Stomach (tissue), 9 donors: ENCODE measurements around the gene TTC3. TPM values are rescaled to one million over a fixed set of nuclear protein-coding genes. Genes with fewer than 3 reads are reported as not detected.
"Not testable (repeated sequence)": the region's sequence is repeated elsewhere in the genome, so short reads cannot be mapped to it uniquely, and the experiment has no call there.

Source experiments
- DNase-seq, 2 donors: peaks; one replicate each; pipeline versions ENCODE4 v3.0.0 to v3.0.0-alpha.2; 2013 to 2019
- H3K27ac ChIP-seq, 5 donors: fragments of 200-600 bp in 4 of 5; sonication (generic) in 4 of 5; one replicate each; pipeline ENCODE4 v1.5.1; 2013 to 2019; ENCODE audit warnings: mild to moderate bottlenecking in 1 of 5, moderate library complexity in 1 of 5
- H3K27me3 ChIP-seq, 3 donors: fragments of 200-600 bp; sonication (generic); one replicate each; pipeline ENCODE4 v1.5.1; 2017 to 2019; ENCODE audit warnings: mixed run types in 1 of 3
- H3K36me3 ChIP-seq, 4 donors: fragments of 200-600 bp; sonication (generic); 1 replicate in 3 of 4; 2 replicates in 1 of 4; pipeline ENCODE4 v1.5.1; 2016 to 2019
- H3K4me1 ChIP-seq, 4 donors: fragments of 200-600 bp; sonication (generic); one replicate each; pipeline ENCODE4 v1.5.1; 2016 to 2019
- H3K4me3 ChIP-seq, 4 donors: fragments of 200-600 bp; sonication (generic) in 3 of 4; one replicate each; pipeline ENCODE4 v1.5.1; 2016 to 2019; ENCODE audit warnings: mild to moderate bottlenecking in 1 of 4
- H3K9me3 ChIP-seq, 4 donors: fragments of 200-600 bp; sonication (generic); one replicate each; pipeline ENCODE4 v1.5.1; 2016 to 2019
- CTCF ChIP-seq, 7 experiments: fragments of 450-650 bp in 4 of 7; fragments of 200-600 bp in 3 of 7; sonication (generic) in 3 of 7; IDR thresholded peaks; one replicate each; pipeline ENCODE4 v1.5.1; 2016 to 2019; ENCODE audit warnings: antibody characterized with exemption in 7 of 7, control low read depth in 2 of 7, mild to moderate bottlenecking in 1 of 7
- EP300 ChIP-seq: sonication (generic); formaldehyde crosslinking; IDR thresholded peaks from one replicate; pipeline ENCODE4 v1.6.1; 2017; ENCODE audit warnings: antibody characterized with exemption
- POLR2A ChIP-seq, 4 donors: fragments of 450-650 bp; IDR thresholded peaks; one replicate each; pipeline ENCODE4 v1.6.1; 2016; ENCODE audit warnings: antibody characterized with exemption in 4 of 4, control low read depth in 2 of 4, mild to moderate bottlenecking in 1 of 4, moderate library complexity in 1 of 4
- POLR2AphosphoS5 ChIP-seq, 3 donors: sonication (generic); formaldehyde crosslinking; IDR thresholded peaks; one replicate each; pipeline ENCODE4 v1.6.1; 2016; ENCODE audit warnings: antibody characterized with exemption in 3 of 3
- WGBS, 5 donors: extraction: QIAGEN DNeasy Blood & Tissue Kit in 3 of 5; methylation state at CpG; one replicate each; pipeline versions ENCODE4 v1.1.5 to v1.1.7; 2013 to 2018; 5-methylcytosine and 5-hydroxymethylcytosine counted together
- intact Hi-C: fragments of 100-400 bp; cut with DNase I; formaldehyde crosslinking; loops from one replicate; pipeline ENCODE4 v1.15.1; 2023; ENCODE audit warnings: low total_unique reads
- polyA plus RNA-seq, 3 donors: library from polyadenylated mRNA; stranded (reverse); fragments of 200-250 nt; gene quantifications; one replicate each; pipeline ENCODE4 v1.2.3, GENCODE V29; 2013
- total RNA-seq, 5 donors: library from RNA; depleted of rRNA; stranded (reverse); fragments of >200 nt; gene quantifications; one replicate each; pipeline versions ENCODE4 v1.1.0 to v1.2.3, GENCODE V29; 2014 to 2016
- donor health status: healthy with polysubstance abuse.
- donor health status: Bipolar disorder and iron deficiency.
- donor health status: healthy.

Gene TTC3
- total and polyA plus RNA-seq, 8 donors = 17.5 to 538 (median 143) TPM

- WGBS, 5 donors = 87 to 99% (median 94%) methylated on average over 4 of the region's 4 CpGs
Observed at GRCh38 chr21:37030864-37031263, 42.2 kb upstream of the TTC3 start.

GRCh38 chr21:37032293-37032692, 40.8 kb upstream of the TTC3 start:
- Histone ChIP-seq H3K4me1 (no peaks in the 10 kb centered on the region), H3K27me3 (no peaks in the 10 kb centered on the region), H3K36me3 (no peaks in the 10 kb centered on the region), H3K9me3 (no peaks in the 10 kb centered on the region), H3K27ac (no peak overlapping the region), H3K4me3 (no peak overlapping the region)
- intact Hi-C loops = no loop called here
- no peak for DNase-seq
- TF ChIP-seq POLR2AphosphoS5 (IDR thresholded peaks at IDR 0.05) (no peak), EP300 (no peak), CTCF (IDR thresholded peaks at IDR 0.05) (no peak), POLR2A (IDR thresholded peaks at IDR 0.05) (no peak)
- WGBS, 5 donors = 79 to 88% (median 84%) methylated on average over 5 of the region's 5 CpGs

More at GRCh38 chr21:37030864-37031263, 42.2 kb upstream of the TTC3 start:
- Histone ChIP-seq H3K4me1 (no peaks in the 10 kb centered on the region), H3K4me3 (no peak overlapping the region), H3K27me3 (no peaks in the 10 kb centered on the region), H3K36me3 (no peaks in the 10 kb centered on the region), H3K9me3 (no peaks in the 10 kb centered on the region), H3K27ac (no peak overlapping the region)
- TF ChIP-seq CTCF (IDR thresholded peaks at IDR 0.05) (no peak), POLR2AphosphoS5 (IDR thresholded peaks at IDR 0.05) (no peak), EP300 (no peak), POLR2A (IDR thresholded peaks at IDR 0.05) (no peak)
- no peak for DNase-seq
- intact Hi-C loops = no loop called here

- intact Hi-C loops = no loop called here
- H3K36me3 ChIP-seq = no peaks in the 10 kb centered on the region
- 61 to 77% (median 73%) methylated on average over 4 of the region's 4 CpGs for WGBS, 5 donors
- no peaks in the 10 kb centered on the region for H3K4me1 ChIP-seq
- no peak for DNase-seq
- no peak for TF ChIP-seq EP300
- no peak for TF ChIP-seq CTCF (IDR thresholded peaks at IDR 0.05)
- TF ChIP-seq POLR2A (IDR thresholded peaks at IDR 0.05) = no peak
- TF ChIP-seq POLR2AphosphoS5 (IDR thresholded peaks at IDR 0.05) = no peak
- no peak overlapping the region for H3K27ac ChIP-seq
- H3K9me3 ChIP-seq = no peaks in the 10 kb centered on the region
- no peaks in the 10 kb centered on the region for H3K27me3 ChIP-seq
- no peak overlapping the region for H3K4me3 ChIP-seq
Observed at GRCh38 chr21:37032877-37033471, 40.1 kb upstream of the TTC3 start.

- H3K27me3 ChIP-seq, H3K4me3 ChIP-seq, H3K9me3 ChIP-seq, H3K36me3 ChIP-seq, H3K27ac ChIP-seq, intact Hi-C loops, H3K4me1 ChIP-seq, DNase-seq: not testable (repeated sequence)
- WGBS, 5 donors = 75 to 86% (median 80%) methylated on average over 4 of the region's 4 CpGs
Observed at GRCh38 chr21:37034394-37034793, 38.7 kb upstream of the TTC3 start.

- no peak overlapping the region for H3K27ac ChIP-seq
- H3K27me3 ChIP-seq = no peaks in the 10 kb centered on the region
- intact Hi-C loops = no loop called here
- no peaks in the 10 kb centered on the region for H3K9me3 ChIP-seq
- H3K4me3 ChIP-seq = no peak overlapping the region
- TF ChIP-seq POLR2A (IDR thresholded peaks at IDR 0.05) (no peak), CTCF (IDR thresholded peaks at IDR 0.05) (no peak), POLR2AphosphoS5 (IDR thresholded peaks at IDR 0.05) (no peak), EP300 (no peak)
- no peaks in the 10 kb centered on the region for H3K4me1 ChIP-seq
- H3K36me3 ChIP-seq = no peaks in the 10 kb centered on the region
- DNase-seq = no peak
- WGBS, 5 donors = 70 to 80% (median 75%) methylated on average over 4 of the region's 4 CpGs
Observed at GRCh38 chr21:37036177-37036576, 36.9 kb upstream of the TTC3 start.
